ENCODE measurements around the gene PIAS4.

PIAS4 gene

GRCh38 chr19:4043401-4043800 lies 35.9 kb downstream of the PIAS4 start:
- Histone ChIP-seq H3K4me1 (ENCODE audit: control insufficient read depth, insufficient read depth, low read length) (no peaks in the 10 kb centered on the region), H3K9me3 (replicated peaks; ENCODE audit: low read length) (no peaks in the 10 kb centered on the region), H3K36me3 (ENCODE audit: insufficient read depth, low read length) (peaks cover 20% of the 10 kb centered on the region), H3K9ac (ENCODE audit: low read depth, low read length) (no peak overlapping the region), H3K4me2 (ENCODE audit: low read length) (no peak overlapping the region), H3K4me3 (ENCODE audit: low read length) (no peak overlapping the region), H3K27me3 (ENCODE audit: control insufficient read depth, insufficient read depth, low read length) (no peaks in the 10 kb centered on the region)

DNA sequence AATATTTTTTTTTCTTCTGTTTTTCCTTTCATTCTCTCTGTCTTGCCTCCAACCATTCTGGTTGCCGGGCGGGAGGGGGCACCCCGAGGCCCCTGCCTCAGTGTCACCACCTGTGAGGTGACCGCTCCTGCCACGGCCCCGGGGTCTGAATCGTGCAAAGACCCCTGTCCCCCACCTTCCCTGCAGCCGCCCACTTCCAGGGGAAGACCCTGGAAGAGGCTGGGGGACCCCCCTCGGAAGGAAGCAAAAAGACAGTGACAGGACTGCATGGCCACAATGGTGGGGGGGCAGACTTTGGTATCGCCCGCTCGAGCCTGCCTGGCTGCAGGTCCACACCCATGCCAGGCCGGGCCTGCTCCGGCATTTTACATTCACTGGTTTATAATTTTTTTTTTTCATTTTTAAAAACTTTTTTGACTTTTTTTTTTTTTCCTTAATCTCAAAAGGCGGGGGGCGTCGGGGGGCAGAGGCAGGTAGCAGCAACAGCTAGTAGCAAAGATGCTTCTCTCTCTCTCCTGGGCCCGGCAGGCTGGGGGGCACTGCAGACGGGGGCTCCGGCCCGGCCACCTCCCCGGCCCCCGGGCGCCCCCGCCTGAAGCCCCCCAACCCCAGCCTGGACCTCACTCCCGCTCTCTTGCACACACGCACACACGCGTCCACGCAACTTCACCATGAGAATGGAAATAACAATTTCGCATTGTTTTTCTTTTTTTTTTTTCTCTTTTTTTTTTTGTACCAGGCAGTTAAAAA lies 36.6 kb downstream of the PIAS4 start:
- no peak overlapping the region for H3K9ac ChIP-seq (ENCODE audit: low read depth, low read length)
- no peaks in the 10 kb centered on the region for H3K27me3 ChIP-seq (ENCODE audit: control insufficient read depth, insufficient read depth, low read length)
- peaks cover 23% of the 10 kb centered on the region for H3K36me3 ChIP-seq (ENCODE audit: insufficient read depth, low read length)

GRCh38 chr19:4044990-4045465 lies 37.5 kb downstream of the PIAS4 start:
- Histone ChIP-seq H3K27me3 (ENCODE audit: control insufficient read depth, insufficient read depth, low read length) (no peaks in the 10 kb centered on the region), H3K9ac (ENCODE audit: low read depth, low read length) (no peak overlapping the region), H3K4me1 (ENCODE audit: control insufficient read depth, insufficient read depth, low read length) (no peaks in the 10 kb centered on the region), H3K36me3 (ENCODE audit: insufficient read depth, low read length) (peaks cover 26% of the 10 kb centered on the region), H3K9me3 (replicated peaks; ENCODE audit: low read length) (no peaks in the 10 kb centered on the region), H3K4me3 (ENCODE audit: low read length) (no peak overlapping the region), H3K4me2 (ENCODE audit: low read length) (no peak overlapping the region)

More for the DNA sequence above, 36.6 kb downstream of the PIAS4 start:
- Histone ChIP-seq H3K4me3 (ENCODE audit: low read length) (no peak overlapping the region), H3K4me1 (ENCODE audit: control insufficient read depth, insufficient read depth, low read length) (no peaks in the 10 kb centered on the region), H3K9me3 (replicated peaks; ENCODE audit: low read length) (no peaks in the 10 kb centered on the region), H3K4me2 (ENCODE audit: low read length) (no peak overlapping the region)

DNA sequence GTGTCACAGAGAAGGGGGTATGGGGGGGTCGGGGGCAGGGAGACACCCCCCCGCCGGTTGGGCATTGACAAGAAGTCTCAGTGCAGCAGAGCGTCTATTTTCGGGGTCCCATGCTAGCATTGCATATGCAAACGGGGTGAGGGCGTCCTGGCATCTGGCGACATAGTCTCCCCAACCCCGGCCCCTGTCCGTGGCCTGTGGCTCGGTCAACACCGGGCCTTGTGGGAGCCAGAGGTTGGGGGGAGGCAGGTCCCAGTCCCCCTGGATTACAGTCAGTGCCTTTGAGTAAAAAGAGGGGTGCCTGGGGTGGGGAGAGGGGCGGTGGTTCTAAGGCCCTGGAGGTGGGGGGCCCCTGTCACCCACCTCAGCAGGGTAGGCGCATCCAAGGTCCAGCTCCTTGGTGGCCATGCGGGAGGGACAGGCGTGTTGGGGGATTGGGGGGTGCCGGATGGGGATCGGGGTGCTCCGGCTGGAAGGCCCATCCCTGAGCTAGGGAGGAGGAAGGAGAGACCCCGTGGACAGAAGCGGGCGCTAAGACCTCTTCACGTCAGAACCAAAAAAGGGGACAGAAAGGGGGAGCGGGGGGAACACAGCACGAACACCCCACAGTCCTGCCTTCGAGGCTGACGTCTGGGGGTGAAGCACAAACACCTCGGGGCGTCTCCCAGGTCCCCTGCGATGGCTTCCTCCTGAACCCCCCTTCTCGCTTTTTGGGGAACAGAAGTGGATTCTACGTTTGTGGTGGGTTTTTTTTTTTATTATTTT lies 38.2 kb downstream of the PIAS4 start:
- Histone ChIP-seq H3K4me3 (ENCODE audit: low read length) (no peak overlapping the region), H3K9ac (ENCODE audit: low read depth, low read length) (no peak overlapping the region), H3K27me3 (ENCODE audit: control insufficient read depth, insufficient read depth, low read length) (no peaks in the 10 kb centered on the region), H3K9me3 (replicated peaks; ENCODE audit: low read length) (no peaks in the 10 kb centered on the region), H3K4me1 (ENCODE audit: control insufficient read depth, insufficient read depth, low read length) (no peaks in the 10 kb centered on the region), H3K4me2 (ENCODE audit: low read length) (no peak overlapping the region), H3K36me3 (ENCODE audit: insufficient read depth, low read length) (peaks cover 25% of the 10 kb centered on the region)

- Histone ChIP-seq H3K9ac (ENCODE audit: low read depth, low read length) (no peak overlapping the region), H3K4me3 (ENCODE audit: low read length) (no peak overlapping the region), H3K4me1 (ENCODE audit: control insufficient read depth, insufficient read depth, low read length) (peaks cover 2% of the 10 kb centered on the region), H3K27me3 (ENCODE audit: control insufficient read depth, insufficient read depth, low read length) (no peaks in the 10 kb centered on the region), H3K36me3 (ENCODE audit: insufficient read depth, low read length) (peaks cover 26% of the 10 kb centered on the region), H3K4me2 (ENCODE audit: low read length) (no peak overlapping the region), H3K9me3 (replicated peaks; ENCODE audit: low read length) (no peaks in the 10 kb centered on the region)
Measured at GRCh38 chr19:4046362-4046691, 38.8 kb downstream of the PIAS4 start.

- Histone ChIP-seq H3K9ac (ENCODE audit: low read depth, low read length) (no peak overlapping the region), H3K4me2 (ENCODE audit: low read length) (no peak overlapping the region), H3K36me3 (ENCODE audit: insufficient read depth, low read length) (peaks cover 28% of the 10 kb centered on the region), H3K27me3 (ENCODE audit: control insufficient read depth, insufficient read depth, low read length) (no peaks in the 10 kb centered on the region), H3K4me3 (ENCODE audit: low read length) (no peak overlapping the region), H3K4me1 (ENCODE audit: control insufficient read depth, insufficient read depth, low read length) (peaks cover 9% of the 10 kb centered on the region), H3K9me3 (replicated peaks; ENCODE audit: low read length) (no peaks in the 10 kb centered on the region)
Measured at GRCh38 chr19:4046946-4047683, 39.6 kb downstream of the PIAS4 start.

GRCh38 chr19:4049432-4049831 lies 41.9 kb downstream of the PIAS4 start:
- Histone ChIP-seq H3K36me3 (ENCODE audit: insufficient read depth, low read length) (peaks cover 43% of the 10 kb centered on the region), H3K9me3 (replicated peaks; ENCODE audit: low read length) (no peaks in the 10 kb centered on the region), H3K9ac (ENCODE audit: low read depth, low read length) (no peak overlapping the region)

GRCh38 chr19:4051175-4052101 lies 43.9 kb downstream of the PIAS4 start:
- Histone ChIP-seq H3K9ac (ENCODE audit: low read depth, low read length) (peak overlapping the region; percentile 35), H3K4me3 (ENCODE audit: low read length) (peak overlapping the region; percentile 39), H3K9me3 (replicated peaks; ENCODE audit: low read length) (no peaks in the 10 kb centered on the region), H3K36me3 (ENCODE audit: insufficient read depth, low read length) (peaks cover 48% of the 10 kb centered on the region), H3K4me2 (ENCODE audit: low read length) (peak overlapping the region; percentile 65), H3K4me1 (ENCODE audit: control insufficient read depth, insufficient read depth, low read length) (peaks cover 22% of the 10 kb centered on the region), H3K27me3 (ENCODE audit: control insufficient read depth, insufficient read depth, low read length) (no peaks in the 10 kb centered on the region)

More at GRCh38 chr19:4049432-4049831, 41.9 kb downstream of the PIAS4 start:
- H3K4me3 ChIP-seq (ENCODE audit: low read length) = no peak overlapping the region
- H3K27me3 ChIP-seq (ENCODE audit: control insufficient read depth, insufficient read depth, low read length) = no peaks in the 10 kb centered on the region
- no peak overlapping the region for H3K4me2 ChIP-seq (ENCODE audit: low read length)
- H3K4me1 ChIP-seq (ENCODE audit: control insufficient read depth, insufficient read depth, low read length) = peaks cover 22% of the 10 kb centered on the region

DNA sequence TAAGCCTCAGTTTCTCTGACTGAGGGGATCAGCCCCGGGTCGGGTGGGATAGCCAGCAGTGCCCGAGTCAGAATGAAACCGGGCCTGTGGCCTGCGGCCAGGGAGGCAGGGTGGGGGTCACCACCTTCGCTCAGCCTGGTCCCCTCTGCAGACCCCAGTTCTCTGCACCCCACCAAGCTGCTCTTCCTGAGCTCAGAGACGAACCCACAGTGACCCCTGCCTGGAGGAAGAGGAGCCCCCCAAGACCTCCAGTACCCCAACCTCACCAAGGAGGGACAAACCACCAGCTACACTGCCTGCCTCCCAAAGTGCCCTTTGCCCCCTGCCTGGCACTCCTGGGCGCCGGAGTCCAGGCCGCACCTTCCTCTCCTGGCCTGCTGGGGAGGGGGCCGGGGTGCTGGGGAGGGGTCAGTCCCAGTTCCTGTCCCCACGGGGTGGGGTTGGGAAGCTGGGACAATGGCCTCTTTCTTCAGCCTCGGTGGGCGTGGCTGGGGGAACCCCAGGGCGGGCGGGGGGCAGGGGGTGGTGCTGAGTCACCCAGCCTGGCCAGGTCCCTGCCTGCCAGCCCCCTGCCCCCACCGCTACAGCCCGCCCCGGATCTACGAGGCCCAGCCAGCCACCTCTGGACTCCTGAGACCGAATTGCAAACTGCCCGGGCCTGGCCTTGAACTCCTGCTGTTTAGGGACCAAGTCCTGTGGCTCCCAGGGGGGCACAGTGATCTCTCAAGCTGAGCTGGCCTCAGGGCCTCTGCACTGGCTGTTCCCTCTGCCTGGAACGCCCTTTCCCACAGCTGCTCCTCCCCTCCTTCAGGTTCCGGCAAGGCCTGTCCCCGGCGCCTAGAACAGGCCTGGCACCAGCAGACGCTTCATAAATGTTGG lies 44.8 kb downstream of the PIAS4 start:
- Histone ChIP-seq H3K4me2 (ENCODE audit: low read length) (peak overlapping the region; percentile 65), H3K9ac (ENCODE audit: low read depth, low read length) (peak overlapping the region; percentile 35), H3K9me3 (replicated peaks; ENCODE audit: low read length) (no peaks in the 10 kb centered on the region), H3K36me3 (ENCODE audit: insufficient read depth, low read length) (peaks cover 48% of the 10 kb centered on the region), H3K4me1 (ENCODE audit: control insufficient read depth, insufficient read depth, low read length) (peaks cover 23% of the 10 kb centered on the region), H3K27me3 (ENCODE audit: control insufficient read depth, insufficient read depth, low read length) (no peaks in the 10 kb centered on the region), H3K4me3 (ENCODE audit: low read length) (peak overlapping the region; percentile 46)

- peaks cover 30% of the 10 kb centered on the region for H3K4me1 ChIP-seq (ENCODE audit: control insufficient read depth, insufficient read depth, low read length)
- H3K27me3 ChIP-seq (ENCODE audit: control insufficient read depth, insufficient read depth, low read length) = no peaks in the 10 kb centered on the region
- no peaks in the 10 kb centered on the region for H3K9me3 ChIP-seq (replicated peaks; ENCODE audit: low read length)
- H3K36me3 ChIP-seq (ENCODE audit: insufficient read depth, low read length) = peaks cover 47% of the 10 kb centered on the region
- peak overlapping the region; percentile 46 for H3K4me3 ChIP-seq (ENCODE audit: low read length)
- peak overlapping the region; percentile 62 for H3K4me2 ChIP-seq (ENCODE audit: low read length)
- H3K9ac ChIP-seq (ENCODE audit: low read depth, low read length) = no peak overlapping the region
Measured at GRCh38 chr19:4052993-4053422, 45.5 kb downstream of the PIAS4 start.
